ENCODE data around the gene ABTB1. TPM values are rescaled to one million over a fixed set of nuclear protein-coding genes. Genes with fewer than 3 reads are reported as not detected.

The ABTB1 gene
- total RNA-seq, 6 experiments from 2014 or later = 9.5 to 14.0 (median 11.5) TPM

GRCh38 chr3:127722091-127722784, 49.5 kb downstream of the ABTB1 start:
- no peaks in the 10 kb centered on the region for H3K9me3 Mint-ChIP-seq
- peaks cover 3% of the 10 kb centered on the region for H3K27me3 Mint-ChIP-seq (ENCODE audit: insufficient read depth)
- no peak for DNase-seq
- TF ChIP-seq CTCF (IDR thresholded peaks at IDR 0.05) = no peak
- H3K4me3 Mint-ChIP-seq = no peak overlapping the region
- peaks cover 19% of the 10 kb centered on the region; the same call in 1 of the 2 replicates for H3K4me1 Mint-ChIP-seq (ENCODE audit: low read depth)
- no peak overlapping the region for H3K27ac Mint-ChIP-seq
- H3K36me3 Mint-ChIP-seq (ENCODE audit: low read depth) = peaks cover 26% of the 10 kb centered on the region

GRCh38 chr3:127723011-127723567, 50.3 kb downstream of the ABTB1 start:
- peaks cover 19% of the 10 kb centered on the region; the same call in 1 of the 2 replicates for H3K4me1 Mint-ChIP-seq (ENCODE audit: low read depth)
- no peak overlapping the region for H3K27ac Mint-ChIP-seq
- H3K27me3 Mint-ChIP-seq (ENCODE audit: insufficient read depth) = peaks cover 3% of the 10 kb centered on the region
- no peak overlapping the region for H3K4me3 Mint-ChIP-seq
- peaks cover 27% of the 10 kb centered on the region for H3K36me3 Mint-ChIP-seq (ENCODE audit: low read depth)
- no peak for TF ChIP-seq CTCF (IDR thresholded peaks at IDR 0.05)
- no peaks in the 10 kb centered on the region for H3K9me3 Mint-ChIP-seq
- DNase-seq = no peak

GRCh38 chr3:127726894-127727293, 54.1 kb downstream of the ABTB1 start:
- H3K27ac Mint-ChIP-seq = no peak overlapping the region
- no peaks in the 10 kb centered on the region for H3K9me3 Mint-ChIP-seq
- H3K27me3 Mint-ChIP-seq (ENCODE audit: insufficient read depth) = peaks cover 3% of the 10 kb centered on the region
- TF ChIP-seq CTCF (IDR thresholded peaks at IDR 0.05) = no peak
- H3K36me3 Mint-ChIP-seq (ENCODE audit: low read depth) = peaks cover 32% of the 10 kb centered on the region
- H3K4me3 Mint-ChIP-seq = no peak overlapping the region
- no peak for DNase-seq
- peaks cover 28% of the 10 kb centered on the region for H3K4me1 Mint-ChIP-seq (ENCODE audit: low read depth)

- DNase-seq = no peak
- Mint-ChIP-seq H3K4me3 (no peak overlapping the region), H3K4me1 (ENCODE audit: low read depth) (peaks cover 26% of the 10 kb centered on the region), H3K9me3 (no peaks in the 10 kb centered on the region), H3K36me3 (ENCODE audit: low read depth) (peaks cover 32% of the 10 kb centered on the region), H3K27me3 (ENCODE audit: insufficient read depth) (peaks cover 3% of the 10 kb centered on the region), H3K27ac (no peak overlapping the region)
- no peak for TF ChIP-seq CTCF (IDR thresholded peaks at IDR 0.05)
These were observed 55.8 kb downstream of the ABTB1 start for GRCh38 chr3:127728417-127729015.

GRCh38 chr3:127729556-127730056, 56.9 kb downstream of the ABTB1 start:
- peaks cover 34% of the 10 kb centered on the region for H3K4me1 Mint-ChIP-seq (ENCODE audit: low read depth)
- H3K27me3 Mint-ChIP-seq (ENCODE audit: insufficient read depth) = peaks cover 3% of the 10 kb centered on the region
- no peak overlapping the region for H3K27ac Mint-ChIP-seq
- no peak for TF ChIP-seq CTCF (IDR thresholded peaks at IDR 0.05)
- H3K9me3 Mint-ChIP-seq = no peaks in the 10 kb centered on the region
- no peak for DNase-seq
- H3K36me3 Mint-ChIP-seq (ENCODE audit: low read depth) = peaks cover 25% of the 10 kb centered on the region
- no peak overlapping the region for H3K4me3 Mint-ChIP-seq

Data from HFFc6 (cell line).